Gastroesophageal sphincter (tissue), 4 donors: ENCODE data around the gene PRKX. TPM values are rescaled to one million over a fixed set of nuclear protein-coding genes. Genes with fewer than 3 reads are reported as not detected.

Experiments
- ATAC-seq: fragments of 150-250 bp; one replicate; pipeline ENCODE4 v1.9.1; 2016; ENCODE audit warnings: mild to moderate bottlenecking, moderate library complexity
- H3K27ac ChIP-seq, 4 donors: fragments of 200-600 bp; sonication (generic) in 3 of 4; 1 replicate in 3 of 4; 2 replicates in 1 of 4; pipeline ENCODE4 v1.5.1; 2016 to 2019
- H3K27me3 ChIP-seq: fragments of 200-600 bp; sonication (generic); one replicate; pipeline ENCODE4 v1.5.1; 2019
- H3K36me3 ChIP-seq, 2 donors: fragments of 200-600 bp; sonication (generic); one replicate each; pipeline ENCODE4 v1.5.1; 2019; ENCODE audit warnings: control low read depth in 1 of 2
- H3K4me1 ChIP-seq, 3 donors: fragments of 200-600 bp; sonication (generic); 1 replicate in 2 of 3; 2 replicates in 1 of 3; pipeline ENCODE4 v1.5.1; 2016 to 2019; ENCODE audit warnings: control low read depth in 2 of 3
- H3K4me3 ChIP-seq, 2 donors: fragments of 200-600 bp; sonication (generic); one replicate each; pipeline ENCODE4 v1.5.1; 2019; ENCODE audit warnings: mild to moderate bottlenecking in 1 of 2, moderate library complexity in 1 of 2
- H3K9me3 ChIP-seq, 3 donors: fragments of 200-600 bp; sonication (generic); one replicate each; pipeline ENCODE4 v1.5.1; 2017 to 2019; ENCODE audit warnings: control low read depth in 2 of 3
- CTCF ChIP-seq, 4 experiments: fragments of 200-600 bp in 2 of 4; fragments of 450-650 bp in 2 of 4; sonication (generic) in 1 of 4; IDR thresholded peaks; one replicate each; pipeline ENCODE4 v1.5.1; 2017 to 2019; ENCODE audit warnings: antibody characterized with exemption in 4 of 4, mild to moderate bottlenecking in 2 of 4, moderate library complexity in 2 of 4
- EP300 ChIP-seq: sonication (generic); formaldehyde crosslinking; IDR thresholded peaks from one replicate; pipeline ENCODE4 v1.6.1; 2017; ENCODE audit warnings: antibody characterized with exemption, mild to moderate bottlenecking
- POLR2A ChIP-seq, 2 donors: fragments of 450-650 bp; IDR thresholded peaks; one replicate each; pipeline ENCODE4 v1.6.1; 2017; ENCODE audit warnings: antibody characterized with exemption in 2 of 2, mild to moderate bottlenecking in 2 of 2, moderate library complexity in 1 of 2
- POLR2AphosphoS5 ChIP-seq: sonication (generic); formaldehyde crosslinking; IDR thresholded peaks from one replicate; pipeline ENCODE4 v1.6.1; 2017; ENCODE audit warnings: antibody characterized with exemption
- WGBS, 2 donors: methylation state at CpG; one replicate each; pipeline ENCODE4 v1.1.5; 2018; ENCODE audit warnings: low coverage in 1 of 2; 5-methylcytosine and 5-hydroxymethylcytosine counted together
- total RNA-seq, 4 donors: library from RNA; depleted of rRNA; stranded (reverse); fragments of >200 nt; gene quantifications; one replicate each; pipeline ENCODE4 v1.1.0, GENCODE V29; 2016

Gene PRKX
- total RNA-seq, 4 donors from 2014 or later: 3.5 to 10.5 (median 4.4) TPM

GRCh38 chrX:3680459-3680858 lies 33.0 kb downstream of the PRKX start:
- Histone ChIP-seq H3K9me3 (no peaks in the 10 kb centered on the region), H3K4me1 (no peaks in the 10 kb centered on the region), H3K27ac (no peak overlapping the region), H3K36me3 (no peaks in the 10 kb centered on the region), H3K27me3 (no peaks in the 10 kb centered on the region), H3K4me3 (no peak overlapping the region)
- 57% methylated on average over 2 of the region's 7 CpGs; no CpG with 5 or more reads in 1 of the 2 donors for WGBS, 2 donors
- no peak for ATAC-seq
- TF ChIP-seq CTCF (IDR thresholded peaks at IDR 0.05): no peak
- TF ChIP-seq POLR2A (IDR thresholded peaks at IDR 0.05): no peak
- TF ChIP-seq POLR2AphosphoS5: no peak
- TF ChIP-seq EP300: no peak

GRCh38 chrX:3679669-3680068 lies 33.8 kb downstream of the PRKX start:
- no peak overlapping the region for H3K4me3 ChIP-seq
- H3K27ac ChIP-seq: no peak overlapping the region
- no peaks in the 10 kb centered on the region for H3K36me3 ChIP-seq
- H3K4me1 ChIP-seq: no peaks in the 10 kb centered on the region
- no peaks in the 10 kb centered on the region for H3K9me3 ChIP-seq
- H3K27me3 ChIP-seq: no peaks in the 10 kb centered on the region
- TF ChIP-seq CTCF (IDR thresholded peaks at IDR 0.05) (no peak), POLR2AphosphoS5 (no peak), POLR2A (IDR thresholded peaks at IDR 0.05) (no peak), EP300 (no peak)
- ATAC-seq: no peak
- WGBS, 2 donors: 72 to 92% methylated on average over 3 of the region's 4 CpGs

GRCh38 chrX:3678328-3678727 lies 35.1 kb downstream of the PRKX start:
- Histone ChIP-seq H3K36me3 (peaks cover 0 to 8% of the 10 kb centered on the region in 2 donors), H3K9me3 (no peaks in the 10 kb centered on the region), H3K4me3 (no peak overlapping the region), H3K27me3 (no peaks in the 10 kb centered on the region), H3K27ac (no peak overlapping the region), H3K4me1 (no peaks in the 10 kb centered on the region)
- WGBS, 2 donors: 71% methylated on average over 4 to 6 of the region's 6 CpGs
- TF ChIP-seq POLR2AphosphoS5: no peak
- TF ChIP-seq EP300: no peak
- no peak for TF ChIP-seq CTCF (IDR thresholded peaks at IDR 0.05)
- no peak for TF ChIP-seq POLR2A (IDR thresholded peaks at IDR 0.05)
- no peak for ATAC-seq

- Histone ChIP-seq H3K27ac (no peak overlapping the region), H3K9me3 (no peaks in the 10 kb centered on the region), H3K27me3 (no peaks in the 10 kb centered on the region), H3K4me3 (no peak overlapping the region), H3K36me3 (peaks cover 0 to 25% of the 10 kb centered on the region in 2 donors), H3K4me1 (no peaks in the 10 kb centered on the region)
- no peak for TF ChIP-seq POLR2AphosphoS5
- no peak for TF ChIP-seq POLR2A (IDR thresholded peaks at IDR 0.05)
- no peak for TF ChIP-seq CTCF (IDR thresholded peaks at IDR 0.05)
- TF ChIP-seq EP300: no peak
- 96 to 98% methylated on average over 4 of the region's 8 CpGs for WGBS, 2 donors
- ATAC-seq: no peak
Observed at GRCh38 chrX:3674881-3675280, 38.6 kb downstream of the PRKX start.

GRCh38 chrX:3669841-3670475 lies 43.5 kb downstream of the PRKX start:
- ATAC-seq: no peak
- Histone ChIP-seq H3K36me3 (peaks cover 0 to 27% of the 10 kb centered on the region in 2 donors), H3K4me3 (no peak overlapping the region), H3K27ac (no peak overlapping the region), H3K27me3 (no peaks in the 10 kb centered on the region), H3K9me3 (no peaks in the 10 kb centered on the region), H3K4me1 (no peaks in the 10 kb centered on the region)
- TF ChIP-seq CTCF (IDR thresholded peaks at IDR 0.05): no peak
- no peak for TF ChIP-seq EP300
- TF ChIP-seq POLR2AphosphoS5: no peak
- TF ChIP-seq POLR2A (IDR thresholded peaks at IDR 0.05): no peak
- 88% methylated on average over 9 of the region's 13 CpGs; no CpG with 5 or more reads in 1 of the 2 donors for WGBS, 2 donors
